Activated CD4-positive, alpha-beta memory T cell treated with anti-CD3 and anti-CD28 coated beads for 36 hours (primary cell): ENCODE results near the gene ERF. TPM values are rescaled to one million over a fixed set of nuclear protein-coding genes. Genes with fewer than 3 reads are reported as not detected.

Source experiments
- CTCF ChIA-PET: fragments of 350-600 bp; sonication (Branson Sonifier 250); formaldehyde crosslinking; loops from one replicate; lab custom pipeline; 2021; ENCODE audit warnings: antibody characterized with exemption, inconsistent platforms; lab: Charles Lee
- POLR2A ChIA-PET: fragments of 350-600 bp; sonication (Branson Sonifier 250); formaldehyde crosslinking; loops from one replicate; lab custom pipeline; 2021; ENCODE audit warnings: antibody characterized with exemption; lab: Charles Lee
- DNase-seq: peaks from one replicate; pipeline ENCODE4 v3.0.0-alpha.2; 2020
- H3K27ac Mint-ChIP-seq: one replicate; pipeline ENCODE4 v1.8.0; 2021; ENCODE audit warnings: mixed read lengths
- H3K27me3 Mint-ChIP-seq: one replicate; pipeline ENCODE4 v1.8.0; 2021; ENCODE audit warnings: mixed read lengths
- H3K36me3 Mint-ChIP-seq: one replicate; pipeline ENCODE4 v1.8.0; 2021; ENCODE audit warnings: mixed read lengths
- H3K4me1 Mint-ChIP-seq: one replicate; pipeline ENCODE4 v1.8.0; 2021; ENCODE audit warnings: low read depth, mixed read lengths
- H3K4me3 Mint-ChIP-seq: one replicate; pipeline ENCODE4 v1.8.0; 2021; ENCODE audit warnings: mild to moderate bottlenecking, mixed read lengths
- H3K9me3 Mint-ChIP-seq: one replicate; pipeline ENCODE4 v1.8.0; 2021; ENCODE audit warnings: mixed read lengths
- intact Hi-C: fragments of 100-400 bp; cut with micrococcal nuclease; formaldehyde crosslinking; loops from one replicate; pipeline ENCODE4 v1.15.1; 2023
- total RNA-seq, 2 experiments: library from RNA; stranded (reverse); gene quantifications; one replicate each; pipeline ENCODE4 v1.2.3, GENCODE V29; 2021

Gene ERF
- total RNA-seq, 2 experiments from 2014 or later: 43.1 to 56.5 TPM

DNA sequence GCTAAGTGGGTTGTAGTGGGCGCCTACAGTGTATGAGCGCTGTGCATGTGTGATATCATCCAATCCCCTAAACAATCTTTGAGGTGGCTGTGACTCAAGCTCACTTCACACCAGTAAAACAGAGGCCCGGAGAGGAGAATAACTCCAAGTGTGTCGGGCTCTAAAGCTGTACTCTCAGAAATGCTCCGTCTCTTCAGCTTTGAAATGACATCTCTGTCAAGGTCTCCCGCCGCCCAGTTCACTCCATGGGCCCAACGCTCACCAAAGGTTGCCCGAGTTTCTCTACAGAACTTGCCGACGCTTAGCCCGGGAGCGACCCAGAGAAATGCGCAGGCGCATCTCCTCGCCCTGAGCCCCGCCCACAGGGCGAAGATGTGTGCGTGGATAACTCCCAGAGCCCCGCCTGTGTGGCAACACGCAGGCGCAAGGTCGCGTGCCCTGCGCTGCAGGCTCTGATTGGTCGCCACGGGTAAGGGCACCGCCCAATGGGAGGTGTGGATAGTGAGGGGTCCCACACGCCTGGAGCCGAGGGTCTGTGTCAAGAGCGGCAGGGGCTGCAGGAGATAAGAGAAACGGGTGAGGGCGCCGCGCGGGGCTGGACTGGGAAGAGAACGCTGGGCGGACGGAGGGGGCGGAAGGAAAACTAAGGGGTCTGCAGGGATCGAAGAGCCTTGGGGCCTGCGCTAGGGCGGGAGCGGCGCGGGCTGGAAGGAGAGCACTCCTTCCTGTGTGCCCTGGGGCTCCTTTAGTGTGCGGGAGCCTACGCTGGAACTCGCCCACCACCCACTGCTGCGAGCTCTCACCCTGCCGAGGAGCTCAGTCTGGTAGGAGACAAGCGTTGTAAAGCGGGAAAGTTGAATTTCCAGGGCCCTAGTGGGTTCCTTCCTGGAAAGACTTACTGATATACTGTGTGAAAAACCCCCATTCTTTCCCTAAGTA, 34.8 kb downstream of the ERF start, which contains the start of gene ZNF526:
Gene ZNF526 (plus strand): TSS at position 501 of the 939 bp plus-strand sequence. CDS start 4,092 bp downstream, outside the sequence.
- Mint-ChIP-seq H3K36me3 (peaks cover 24% of the 10 kb centered on the region), H3K4me3 (peak within 1 kb of the TSS; percentile 92), H3K27me3 (peaks cover 1% of the 10 kb centered on the region), H3K27ac (peak within 1 kb of the TSS; percentile 99), H3K4me1 (peaks cover 43% of the 10 kb centered on the region), H3K9me3 (no peaks in the 10 kb centered on the region)
- ChIA-PET CTCF (interaction anchor here (0.6 to 5.1 kb wide), 6 partner anchors 22 to 111 kb away, joined by 3 to 21 read pairs (median 6); partner anchors contain the start of genes GSK3A and POU2F2), POLR2A (interaction anchor here (0.5 to 1.4 kb wide), 7 partner anchors 17 to 292 kb away, joined by 3 to 4 read pairs (median 4); no protein-coding TSS in a partner anchor)
- intact Hi-C loops: loop anchor here (1.0 kb wide), 4 partner anchors 21 to 105 kb away; partner anchors contain the start of gene MEGF8
- peak; percentile 98 for DNase-seq

DNA sequence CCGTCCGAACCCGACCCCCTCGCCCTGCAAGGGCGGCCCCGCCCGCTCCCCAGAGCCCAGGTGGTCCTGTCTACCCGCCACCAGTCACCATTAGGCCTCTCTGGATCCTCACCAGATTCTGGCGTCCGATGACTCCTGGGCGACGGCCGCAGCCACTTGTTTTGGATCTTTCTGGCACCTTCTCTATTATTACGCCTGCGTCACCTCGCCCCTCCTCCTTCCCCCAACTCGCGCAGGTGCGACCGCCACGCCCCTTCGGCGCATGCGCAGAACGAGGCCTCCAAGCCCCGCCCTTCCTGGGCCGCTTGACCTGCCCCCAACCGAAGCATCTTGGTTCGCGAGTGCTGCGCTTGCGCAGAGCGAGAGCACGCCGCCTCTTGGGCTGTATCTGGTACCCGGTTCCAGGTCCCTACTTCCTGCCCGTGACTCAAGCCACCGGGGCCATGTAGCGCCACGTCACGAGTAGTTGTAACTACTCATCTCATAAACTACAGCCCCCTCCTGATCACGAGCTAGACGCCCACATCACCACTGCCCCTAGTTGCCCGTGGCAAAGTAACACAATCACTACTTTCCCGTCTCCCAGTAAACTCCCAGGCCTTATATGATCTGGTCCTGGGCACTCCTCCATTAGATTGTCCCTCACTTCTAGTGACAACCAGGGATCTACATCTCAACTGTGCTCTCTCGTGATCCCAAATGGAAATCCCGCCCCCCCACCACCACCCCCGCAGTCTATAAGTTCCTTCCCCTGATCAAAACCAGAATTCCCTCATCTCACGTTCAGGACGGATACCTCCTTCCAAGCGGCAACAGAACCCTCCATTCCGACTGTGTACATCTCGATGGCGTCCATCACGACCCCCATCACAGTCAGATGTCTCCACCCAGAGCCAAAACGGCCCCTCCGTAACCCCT, 37.1 kb downstream of the ERF start, which contains the start of gene DEDD2:
Gene DEDD2 (minus strand): TSS at position 158 of the 918 bp plus-strand sequence. CDS start 670 bp downstream, outside the sequence.
- POLR2A ChIA-PET: interaction anchor here (1.0 to 2.2 kb wide), 4 partner anchors 19 to 53 kb away, joined by 3 to 7 read pairs (median 5); partner anchors contain the start of gene GSK3A

DNA sequence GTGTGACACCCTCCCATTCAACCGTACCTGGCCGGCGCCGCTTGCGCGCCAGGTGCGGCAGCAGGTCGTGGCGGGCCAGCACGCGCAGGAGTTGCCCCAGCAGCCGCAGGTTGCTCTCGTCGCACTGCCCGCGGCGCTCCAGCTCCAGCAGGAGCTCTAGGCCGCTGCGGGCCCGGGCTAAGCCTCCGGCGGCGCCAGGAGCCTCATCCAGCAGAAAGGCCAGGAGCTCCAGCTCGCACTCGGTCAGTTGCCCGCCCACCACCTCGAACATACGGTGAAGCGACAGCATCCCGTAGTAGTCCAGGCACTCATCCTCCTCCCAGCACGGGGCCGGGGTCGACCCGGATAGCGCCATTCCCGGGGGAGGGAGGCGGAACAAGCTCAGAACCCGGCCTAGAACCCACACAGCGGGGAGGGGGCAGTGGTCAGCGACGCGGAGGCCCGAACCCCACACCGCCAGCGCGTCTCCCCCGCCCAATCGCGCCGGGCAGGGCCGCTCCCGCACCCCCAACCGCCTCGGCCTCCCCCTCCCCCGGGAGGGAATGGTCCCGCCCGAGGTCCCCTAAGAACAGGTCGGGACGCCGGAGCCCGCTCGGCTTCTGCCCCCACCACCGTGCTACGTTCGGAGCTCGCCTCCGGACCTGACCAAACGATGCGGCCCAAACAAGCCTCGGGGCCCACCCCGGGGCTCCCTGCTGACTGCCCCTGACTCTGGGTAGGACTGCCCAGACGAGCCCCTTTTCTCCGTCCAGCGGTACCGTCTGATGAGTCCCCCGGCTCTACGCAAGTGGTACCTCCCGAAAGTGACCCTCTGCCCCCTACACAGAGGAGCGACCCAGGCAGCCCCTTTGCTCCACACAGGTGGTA, 38.0 kb downstream of the ERF start:
- Mint-ChIP-seq H3K4me3 (peak overlapping the region; percentile 87), H3K9me3 (no peaks in the 10 kb centered on the region), H3K4me1 (peaks cover 60% of the 10 kb centered on the region), H3K27me3 (peaks cover 1% of the 10 kb centered on the region), H3K36me3 (peaks cover 32% of the 10 kb centered on the region), H3K27ac (peak overlapping the region; percentile 99)
- POLR2A ChIA-PET: interaction anchor here (1.3 to 2.2 kb wide), 2 partner anchors 18 to 25 kb away, joined by 6 to 7 read pairs; partner anchors contain the start of gene GSK3A
- peak; percentile 49 for DNase-seq
- intact Hi-C loops: loop anchor here (1.0 to 2.0 kb wide), 5 partner anchors 16 to 66 kb away; partner anchors contain the start of gene GSK3A
- CTCF ChIA-PET: interaction anchor here (0.8 to 1.8 kb wide), 9 partner anchors 9 to 109 kb away, joined by 3 to 6 read pairs (median 3); no protein-coding TSS in a partner anchor

More for the DNA sequence above, 37.1 kb downstream of the ERF start, which contains the start of gene DEDD2:
- peak; percentile 100 for DNase-seq
- H3K27me3 Mint-ChIP-seq: peaks cover 1% of the 10 kb centered on the region
- intact Hi-C loops: loop anchor here (1.0 to 2.0 kb wide), 5 partner anchors 17 to 65 kb away; partner anchors contain the start of gene GSK3A
- no peaks in the 10 kb centered on the region for H3K9me3 Mint-ChIP-seq
- peak within 1 kb of the TSS; percentile 99 for H3K27ac Mint-ChIP-seq
- CTCF ChIA-PET: interaction anchor here (1.2 to 5.1 kb wide), 7 partner anchors 18 to 109 kb away, joined by 3 to 21 read pairs (median 3); no protein-coding TSS in a partner anchor
- H3K36me3 Mint-ChIP-seq: peaks cover 28% of the 10 kb centered on the region
- H3K4me3 Mint-ChIP-seq: peak within 1 kb of the TSS; percentile 92
- peaks cover 60% of the 10 kb centered on the region for H3K4me1 Mint-ChIP-seq

DNA sequence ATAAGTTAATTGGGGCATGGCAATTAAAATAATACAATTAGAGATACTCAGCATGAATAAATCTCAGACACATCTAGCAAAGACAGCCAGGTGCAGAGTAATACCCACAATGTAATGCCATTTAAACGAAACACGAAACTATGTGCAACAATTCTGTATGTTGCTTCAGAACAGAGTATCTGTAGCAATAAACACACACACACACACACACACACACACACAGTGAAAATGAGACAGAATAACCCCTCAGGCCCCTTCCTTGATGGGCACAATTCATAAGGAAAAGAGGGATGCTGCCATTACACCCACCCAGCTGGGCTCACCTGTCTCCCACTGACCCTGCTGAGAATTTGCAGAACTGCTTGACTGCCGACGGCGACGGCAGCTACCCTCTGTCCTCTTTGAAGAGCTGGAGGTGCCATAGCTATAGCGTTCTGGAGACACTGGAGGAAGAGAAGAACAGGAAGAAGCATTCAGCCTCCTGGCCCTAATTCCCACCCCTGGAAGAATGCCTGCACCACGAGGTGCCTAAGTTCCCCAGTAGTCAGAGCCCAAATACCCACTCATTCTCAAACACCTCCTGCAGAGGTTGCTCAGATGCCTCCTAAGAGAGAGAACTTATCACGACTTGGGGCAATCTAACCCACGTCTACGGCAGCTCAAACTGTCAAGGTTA, 40.0 kb downstream of the ERF start:
- intact Hi-C loops: no loop called here
- peak overlapping the region; percentile 87 for H3K4me3 Mint-ChIP-seq
- peaks cover 31% of the 10 kb centered on the region for H3K36me3 Mint-ChIP-seq
- peak overlapping the region; percentile 99 for H3K27ac Mint-ChIP-seq
- CTCF ChIA-PET: interaction anchor here (0.9 to 1.6 kb wide), 4 partner anchors 16 to 83 kb away, joined by 3 to 5 read pairs (median 4); no protein-coding TSS in a partner anchor
- no peak for DNase-seq
- no peaks in the 10 kb centered on the region for H3K9me3 Mint-ChIP-seq
- POLR2A ChIA-PET: interaction anchor here (1.0 to 1.5 kb wide), 2 partner anchors 9 to 39 kb away, joined by 3 to 4 read pairs; no protein-coding TSS in a partner anchor
- peaks cover 1% of the 10 kb centered on the region for H3K27me3 Mint-ChIP-seq
- H3K4me1 Mint-ChIP-seq: peaks cover 57% of the 10 kb centered on the region

DNA sequence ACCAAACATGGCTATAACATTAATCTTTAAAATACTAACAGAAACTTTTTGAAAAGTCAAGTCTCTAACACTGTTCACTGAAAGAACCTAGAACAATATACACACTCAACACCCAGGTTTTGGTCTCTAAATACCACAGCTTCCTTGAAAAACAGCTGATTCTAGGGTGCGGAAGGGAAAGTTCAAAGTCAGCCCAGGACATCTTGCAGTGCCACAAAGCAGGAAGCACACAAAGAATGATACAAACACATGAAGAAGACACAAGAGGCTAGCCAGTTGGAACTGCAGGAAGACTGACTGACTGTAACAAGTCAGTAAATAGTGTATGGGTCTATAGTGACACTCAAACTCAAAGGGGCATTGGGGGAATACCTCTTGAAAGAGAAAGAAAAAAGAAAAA, 42.0 kb downstream of the ERF start:
- peaks cover 47% of the 10 kb centered on the region for H3K36me3 Mint-ChIP-seq
- CTCF ChIA-PET: interaction anchor here (0.5 to 1.4 kb wide), 2 partner anchors 66 to 302 kb away, joined by 3 read pairs; no protein-coding TSS in a partner anchor
- peaks cover 1% of the 10 kb centered on the region for H3K27me3 Mint-ChIP-seq
- intact Hi-C loops: no loop called here
- POLR2A ChIA-PET: no interaction called here
- H3K9me3 Mint-ChIP-seq: no peaks in the 10 kb centered on the region
- no peak overlapping the region for H3K4me3 Mint-ChIP-seq
- peak overlapping the region; percentile 80 for H3K27ac Mint-ChIP-seq
- DNase-seq: no peak
- H3K4me1 Mint-ChIP-seq: peaks cover 59% of the 10 kb centered on the region

DNA sequence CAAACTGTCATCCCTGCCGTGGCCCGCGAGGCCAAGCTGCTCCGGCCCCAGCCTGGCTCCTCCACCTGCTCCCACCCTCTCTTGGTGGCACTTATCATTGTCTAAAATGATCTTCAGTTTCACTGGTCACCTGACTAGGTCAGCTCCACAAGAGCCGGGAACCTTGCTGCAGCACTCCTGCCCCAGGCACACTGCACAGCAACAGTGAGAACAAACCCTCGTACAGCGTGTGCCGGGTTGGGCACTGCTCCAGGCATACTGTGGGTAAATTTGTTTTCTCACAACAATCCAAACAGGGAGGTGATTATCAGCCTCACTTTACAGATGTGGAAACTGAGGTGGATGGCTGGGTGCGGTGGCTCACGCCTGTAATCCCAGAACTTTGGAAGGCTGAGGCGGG, 46.3 kb downstream of the ERF start:
- ChIA-PET CTCF (no interaction called here), POLR2A (no interaction called here)
- no peaks in the 10 kb centered on the region for H3K27me3 Mint-ChIP-seq
- H3K27ac Mint-ChIP-seq: peak overlapping the region; percentile 82
- DNase-seq: no peak
- intact Hi-C loops: no loop called here
- H3K36me3 Mint-ChIP-seq: peaks cover 49% of the 10 kb centered on the region
- H3K4me3 Mint-ChIP-seq: no peak overlapping the region
- peaks cover 58% of the 10 kb centered on the region for H3K4me1 Mint-ChIP-seq
- H3K9me3 Mint-ChIP-seq: no peaks in the 10 kb centered on the region

DNA sequence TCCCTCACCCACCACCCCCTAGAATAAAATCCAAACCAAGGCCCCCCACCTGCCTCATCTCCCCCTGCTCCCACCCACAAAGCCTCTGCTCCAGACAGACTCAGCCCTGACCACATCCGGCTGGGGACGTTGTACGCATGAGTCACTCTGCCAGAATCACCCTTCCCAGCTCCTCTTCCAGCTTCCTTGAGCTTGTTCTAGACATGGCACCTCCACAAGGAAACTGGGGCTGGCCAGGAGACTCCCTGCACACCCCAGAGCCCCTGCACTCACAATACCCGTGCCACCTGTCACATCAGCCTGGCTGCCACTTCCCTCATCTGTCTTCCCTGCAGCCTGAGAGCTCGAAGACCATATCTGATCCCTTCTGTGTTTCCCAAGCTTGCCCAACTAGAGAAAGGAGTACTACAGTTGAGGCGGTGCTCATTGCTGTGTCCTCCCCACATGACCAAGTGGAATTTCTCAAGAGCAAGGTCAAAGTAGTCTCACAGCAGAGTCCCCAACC, 47.1 kb downstream of the ERF start:
- H3K4me3 Mint-ChIP-seq: no peak overlapping the region
- no peaks in the 10 kb centered on the region for H3K9me3 Mint-ChIP-seq
- H3K27me3 Mint-ChIP-seq: no peaks in the 10 kb centered on the region
- DNase-seq: peak; percentile 43
- intact Hi-C loops: no loop called here
- H3K27ac Mint-ChIP-seq: peak overlapping the region; percentile 82
- H3K36me3 Mint-ChIP-seq: peaks cover 46% of the 10 kb centered on the region
- ChIA-PET POLR2A (interaction anchor here (0.7 kb wide), 1 partner anchor 8 kb away, joined by 3 read pairs; no protein-coding TSS in a partner anchor), CTCF (interaction anchor here (0.7 kb wide), 1 partner anchor 9 kb away, joined by 3 read pairs; no protein-coding TSS in a partner anchor)
- peaks cover 58% of the 10 kb centered on the region for H3K4me1 Mint-ChIP-seq

DNA sequence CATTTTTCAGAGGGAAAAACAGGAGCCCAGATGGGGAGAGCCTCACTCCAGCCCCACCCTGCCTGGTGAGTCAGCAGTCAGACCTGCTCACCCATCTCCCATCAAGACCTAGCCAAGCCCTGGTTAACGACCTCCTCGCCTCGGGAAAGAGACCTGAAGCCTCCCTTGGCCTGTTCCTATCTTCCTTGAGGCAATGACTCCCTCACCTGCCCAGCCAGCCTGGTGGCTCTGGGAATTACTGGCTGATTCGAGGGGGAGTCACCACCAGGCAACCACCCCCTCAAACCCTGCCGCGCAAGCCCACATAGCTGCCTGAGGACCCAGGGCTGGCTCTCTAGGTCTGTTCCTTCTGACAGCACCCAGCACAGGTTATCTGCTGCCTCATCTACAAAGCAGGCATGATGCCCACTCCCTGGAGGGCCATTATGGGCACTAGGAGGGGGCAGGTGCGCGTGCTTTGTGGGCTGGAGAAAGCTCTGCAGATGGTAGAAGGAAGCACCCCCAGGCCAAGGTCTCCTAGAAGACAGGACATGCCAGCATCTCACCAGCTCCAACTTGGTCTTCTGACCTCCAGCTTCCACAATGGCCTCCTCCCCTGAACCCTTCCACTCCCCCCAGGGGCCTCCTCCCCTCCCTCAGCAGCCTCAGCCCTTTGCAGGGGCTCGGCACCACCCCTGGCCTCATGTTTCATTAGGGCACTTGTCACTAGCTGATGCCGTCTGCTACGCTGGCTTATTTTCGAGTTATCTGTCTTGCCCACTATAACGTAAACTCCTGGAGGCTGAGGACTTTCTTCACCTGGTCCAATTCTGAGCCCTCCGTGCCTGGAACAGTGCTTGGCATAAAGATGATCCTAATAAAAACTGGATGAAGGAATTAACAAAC, 47.8 kb downstream of the ERF start:
- Mint-ChIP-seq H3K4me3 (no peak overlapping the region), H3K36me3 (peaks cover 47% of the 10 kb centered on the region), H3K27ac (peak overlapping the region; percentile 82), H3K27me3 (no peaks in the 10 kb centered on the region), H3K9me3 (no peaks in the 10 kb centered on the region), H3K4me1 (peaks cover 60% of the 10 kb centered on the region)
- intact Hi-C loops: no loop called here
- CTCF ChIA-PET: interaction anchor here (0.7 kb wide), 1 partner anchor 10 kb away, joined by 3 read pairs; no protein-coding TSS in a partner anchor
- no peak for DNase-seq
- POLR2A ChIA-PET: no interaction called here

DNA sequence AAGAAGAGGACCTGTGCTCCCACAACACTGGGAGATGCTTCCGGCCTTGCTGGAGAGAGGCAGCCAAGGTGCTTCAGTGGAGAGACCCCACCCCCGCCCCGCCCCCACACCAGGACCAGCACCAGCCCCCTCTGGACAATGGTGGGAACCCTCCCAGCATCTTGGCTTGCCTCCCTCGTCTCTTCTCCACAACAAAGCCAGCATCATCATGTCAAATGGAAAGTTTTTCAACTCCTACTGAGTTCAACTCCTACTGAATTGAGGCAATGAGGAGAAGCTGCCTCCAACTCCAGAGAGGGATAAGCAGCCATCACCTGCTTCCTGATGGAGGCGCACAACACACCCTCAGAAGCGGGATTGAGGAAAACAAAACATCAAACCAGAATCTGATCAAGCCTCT, 50.3 kb downstream of the ERF start:
- no peak for DNase-seq
- H3K27me3 Mint-ChIP-seq: no peaks in the 10 kb centered on the region
- CTCF ChIA-PET: no interaction called here
- H3K4me3 Mint-ChIP-seq: no peak overlapping the region
- peaks cover 80% of the 10 kb centered on the region for H3K4me1 Mint-ChIP-seq
- H3K9me3 Mint-ChIP-seq: no peaks in the 10 kb centered on the region
- peaks cover 49% of the 10 kb centered on the region for H3K36me3 Mint-ChIP-seq
- H3K27ac Mint-ChIP-seq: peak overlapping the region; percentile 63
- intact Hi-C loops: no loop called here
- POLR2A ChIA-PET: no interaction called here
